HG02798 (cell line): Measurements from ENCODE around the gene CTSO.
"Not testable (repeated sequence)": the region's sequence is repeated elsewhere in the genome, so short reads cannot be mapped to it uniquely, and the experiment has no call there.

Source experiments
- ATAC-seq: cut with Tn5 transposase; IDR thresholded peaks from one replicate; pipeline ENCODE4 v1.9.1; 2021; ENCODE audit warnings: mild to moderate bottlenecking; ENCODE audit not compliant: unreplicated experiment, poor library complexity

Gene CTSO

GRCh38 chr4:155908187-155909139 is 45.2 kb downstream of the CTSO start:
- ATAC-seq: peak; percentile 80

- ATAC-seq: no peak
Measured at GRCh38 chr4:155907556-155907955, 46.1 kb downstream of the CTSO start.

GRCh38 chr4:155906554-155907247 is 47.0 kb downstream of the CTSO start:
- no peak for ATAC-seq

- ATAC-seq: no peak
Measured at GRCh38 chr4:155904331-155904730, 49.3 kb downstream of the CTSO start.

GRCh38 chr4:155903453-155903852 is 50.2 kb downstream of the CTSO start, which contains the start of gene TDO2:
Gene TDO2, plus strand, starts transcription at chr4:155903696. Its CDS starts 63 bp downstream, at chr4:155903759.
- no peak for ATAC-seq

GRCh38 chr4:155901013-155901412 is 52.7 kb downstream of the CTSO start:
- ATAC-seq: peak; percentile 31

GRCh38 chr4:155900381-155900780 is 53.3 kb downstream of the CTSO start:
- peak; percentile 36 for ATAC-seq

- no peak for ATAC-seq
Measured at GRCh38 chr4:155899891-155900290, 53.8 kb downstream of the CTSO start.

GRCh38 chr4:155898371-155898770 is 55.3 kb downstream of the CTSO start:
- not testable (repeated sequence) for ATAC-seq

- no peak for ATAC-seq
Measured at GRCh38 chr4:155891058-155891457, 62.6 kb downstream of the CTSO start.

GRCh38 chr4:155889946-155890345 is 63.7 kb downstream of the CTSO start:
- no peak for ATAC-seq

- ATAC-seq: peak; percentile 85
Measured at GRCh38 chr4:155889031-155889793, 64.5 kb downstream of the CTSO start.

- no peak for ATAC-seq
Measured at GRCh38 chr4:155887847-155888570, 65.7 kb downstream of the CTSO start.

- ATAC-seq: no peak
Measured at GRCh38 chr4:155887045-155887444, 66.6 kb downstream of the CTSO start.

GRCh38 chr4:155885666-155886065 is 68.0 kb downstream of the CTSO start:
- no peak for ATAC-seq

GRCh38 chr4:155883895-155884294 is 69.8 kb downstream of the CTSO start:
- no peak for ATAC-seq

GRCh38 chr4:155881555-155881954 is 72.1 kb downstream of the CTSO start:
- peak; percentile 64 for ATAC-seq

GRCh38 chr4:155879767-155880166 is 73.9 kb downstream of the CTSO start:
- ATAC-seq: no peak

GRCh38 chr4:155878611-155879010 is 75.1 kb downstream of the CTSO start:
- ATAC-seq: no peak

- ATAC-seq: no peak
Measured at GRCh38 chr4:155877971-155878370, 75.7 kb downstream of the CTSO start.
